Stimulated activated CD8-positive, alpha-beta memory T cell treated with anti-CD3 and anti-CD28 coated beads, Interleukin-4, amount 100 ng/mL, for 24 hours (primary cell): Measurements from ENCODE around the gene CTU2.

Experiments used
- DNase-seq: peaks from one replicate; pipeline ENCODE4 v3.0.0-alpha.2; 2020; ENCODE audit warnings: low read depth

The CTU2 gene

DNA sequence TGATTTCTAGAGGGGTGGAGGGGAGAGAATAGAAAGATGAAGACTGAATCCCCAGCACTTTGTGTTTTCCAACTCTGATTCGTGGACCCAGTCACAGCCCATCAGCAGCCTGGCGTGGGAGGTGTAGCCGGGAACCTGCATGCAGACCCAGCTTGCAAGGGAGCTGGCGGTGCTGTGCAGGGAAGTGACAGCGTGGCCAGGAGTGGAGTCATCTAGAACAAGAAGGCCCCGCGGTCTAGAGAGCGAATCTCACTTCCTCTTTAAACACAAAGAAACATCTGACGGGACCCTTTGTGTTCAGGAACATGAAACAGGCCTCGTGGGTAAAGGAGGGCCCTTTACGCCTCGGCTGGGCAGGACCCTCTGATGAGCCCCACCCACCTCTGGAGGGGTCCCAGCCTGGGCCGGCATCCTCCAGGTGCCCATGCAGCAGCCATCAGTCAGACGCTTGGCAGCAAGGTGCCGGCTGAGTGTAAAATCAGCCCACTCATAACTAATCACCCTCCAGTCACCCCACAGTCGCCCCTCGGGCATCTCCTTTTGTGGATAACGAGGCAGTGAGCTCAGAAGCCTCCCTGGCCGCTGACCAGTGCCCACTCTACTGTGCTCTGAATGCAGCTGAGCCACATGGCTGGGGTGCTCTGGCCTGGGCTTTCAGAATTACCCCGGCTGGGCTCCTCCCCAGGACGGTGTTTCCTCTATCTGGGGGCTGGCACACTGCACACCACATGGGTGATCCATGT, 24.4 kb upstream of the CTU2 start:
- no peak for DNase-seq

DNA sequence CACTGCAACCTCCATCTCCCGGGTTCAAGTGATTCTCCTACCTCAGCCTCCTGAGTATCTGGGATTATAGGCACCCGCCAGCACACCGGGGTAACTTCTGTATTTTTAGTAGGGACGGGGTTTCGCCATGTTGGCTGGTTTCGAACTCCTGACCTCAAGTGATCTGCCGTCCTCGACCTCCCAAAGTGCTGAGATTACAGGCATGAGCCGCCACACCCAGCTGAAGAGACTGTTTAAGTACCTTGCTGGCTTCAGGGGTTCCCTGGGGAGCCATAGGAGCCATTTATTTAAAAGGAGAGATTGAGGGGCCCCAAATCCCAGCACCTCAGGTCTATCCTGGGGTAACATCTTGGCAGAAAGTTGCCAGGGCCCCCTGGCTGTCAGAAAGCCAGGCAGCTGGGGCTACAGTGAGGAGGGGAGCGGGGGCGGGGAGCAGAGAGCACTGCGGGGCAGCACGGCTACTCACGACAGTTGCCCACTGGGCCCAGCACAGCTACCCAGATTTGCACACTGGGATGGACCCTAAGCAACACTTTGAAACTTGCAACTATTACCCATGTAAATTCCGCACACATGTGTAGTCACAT, 21.6 kb upstream of the CTU2 start:
- no peak for DNase-seq

DNA sequence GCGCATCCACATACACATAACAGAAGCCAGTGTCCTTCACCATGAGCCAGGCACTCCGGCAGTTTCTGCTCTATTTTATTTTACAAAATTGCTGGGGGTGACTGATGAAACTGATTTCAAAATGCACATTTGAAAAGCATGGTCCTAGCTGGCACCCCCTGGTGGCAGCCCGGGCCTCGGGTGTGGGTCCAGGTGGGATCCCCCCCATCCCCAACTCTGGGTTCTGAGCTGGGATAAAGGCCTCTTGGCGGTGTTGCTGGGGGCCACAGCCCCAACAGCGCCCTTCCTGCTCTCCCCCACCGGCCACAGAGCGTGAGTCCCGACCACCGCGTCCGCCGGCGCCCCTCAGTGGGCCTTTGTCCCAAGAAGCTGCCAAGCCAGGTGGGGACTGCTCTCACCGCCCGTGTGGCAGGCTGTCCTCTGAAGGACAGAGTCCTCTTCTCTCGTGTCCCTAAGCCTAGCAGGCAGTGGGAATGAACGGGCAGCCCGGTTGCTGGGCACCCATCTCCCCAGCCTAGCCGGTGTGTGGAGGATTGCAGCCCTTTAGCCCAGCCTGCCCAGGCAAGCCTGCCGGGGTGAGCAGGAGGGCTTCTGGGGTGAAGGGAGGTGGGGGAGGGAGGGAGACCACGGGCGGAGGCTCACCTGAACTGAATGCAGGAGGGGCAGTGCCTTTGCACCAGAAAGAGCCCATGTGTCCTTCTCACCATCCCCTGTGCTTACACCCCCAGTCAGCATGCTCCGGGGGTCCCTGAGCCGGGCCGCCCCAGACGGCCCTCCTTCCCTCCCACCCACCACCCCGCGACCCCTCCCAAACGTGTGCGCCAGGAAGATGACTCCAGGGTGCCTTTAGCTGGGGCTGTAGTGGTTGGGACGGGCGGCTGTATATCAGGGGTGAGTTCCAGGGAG, 20.9 kb upstream of the CTU2 start:
- no peak for DNase-seq

DNA sequence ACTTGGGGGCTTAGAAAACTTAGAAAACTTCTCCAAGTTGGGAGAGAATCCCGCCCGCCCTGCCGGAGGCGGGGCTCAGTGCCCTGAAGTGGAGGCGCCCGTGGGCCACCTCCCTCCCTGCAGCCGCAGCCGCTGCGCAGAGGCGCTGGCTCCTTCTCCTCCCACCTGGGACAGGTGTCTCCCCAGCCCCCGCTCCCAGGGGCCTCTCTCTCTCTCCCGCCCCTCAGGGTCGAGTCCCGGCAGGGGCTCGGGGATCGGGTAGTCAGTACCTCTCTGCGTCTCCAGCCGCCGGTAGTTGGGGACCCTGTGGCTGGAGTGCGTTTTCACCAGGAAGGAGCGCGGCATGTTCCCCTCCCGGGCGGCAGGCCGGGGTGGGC, 20.3 kb upstream of the CTU2 start:
- no peak for DNase-seq

DNA sequence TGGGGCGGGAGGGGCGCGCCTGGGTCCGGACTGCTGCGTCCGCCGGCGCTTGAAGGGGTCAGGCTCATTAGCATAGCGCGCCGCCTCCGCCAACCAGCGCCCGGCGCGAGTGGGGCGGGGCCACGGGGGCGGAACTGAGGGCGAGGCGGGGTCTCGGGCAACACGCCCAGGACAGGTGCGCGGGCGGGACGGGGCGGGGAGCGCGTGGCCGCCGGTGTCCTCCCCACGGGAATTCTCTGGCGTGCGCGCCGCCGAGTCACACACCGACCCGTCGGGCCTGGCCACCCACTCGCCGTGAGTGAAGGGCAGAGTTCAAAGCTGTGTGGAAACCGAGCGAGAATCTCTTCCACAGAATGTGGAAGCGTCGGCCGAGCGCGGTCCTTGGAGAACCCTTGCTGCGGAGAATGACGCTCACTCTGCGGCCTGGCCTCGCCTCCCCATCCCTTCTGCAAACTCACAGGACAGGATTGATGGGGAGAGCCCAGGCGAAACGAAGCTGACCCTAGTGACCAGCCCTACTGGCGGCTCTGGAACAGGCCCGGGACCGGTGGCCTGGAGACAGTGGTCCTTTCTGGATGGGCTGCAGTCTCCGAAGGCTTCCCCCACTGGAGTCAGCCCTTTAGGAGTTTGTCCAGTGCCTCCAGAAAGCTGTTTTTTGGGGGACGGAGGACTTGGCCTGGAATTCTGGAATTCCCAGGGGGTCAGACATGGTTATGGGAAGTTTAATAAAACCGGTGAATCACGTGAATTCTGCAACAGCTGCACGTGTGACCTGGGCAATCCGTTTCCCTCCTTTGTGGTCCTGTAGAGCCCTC, 19.7 kb upstream of the CTU2 start, which contains the start of gene SNAI3:
SNAI3 (minus strand) TSS at position 69 of the 815 bp plus-strand sequence. CDS start 101 bp downstream, outside the sequence.
- DNase-seq = peak; percentile 80

DNA sequence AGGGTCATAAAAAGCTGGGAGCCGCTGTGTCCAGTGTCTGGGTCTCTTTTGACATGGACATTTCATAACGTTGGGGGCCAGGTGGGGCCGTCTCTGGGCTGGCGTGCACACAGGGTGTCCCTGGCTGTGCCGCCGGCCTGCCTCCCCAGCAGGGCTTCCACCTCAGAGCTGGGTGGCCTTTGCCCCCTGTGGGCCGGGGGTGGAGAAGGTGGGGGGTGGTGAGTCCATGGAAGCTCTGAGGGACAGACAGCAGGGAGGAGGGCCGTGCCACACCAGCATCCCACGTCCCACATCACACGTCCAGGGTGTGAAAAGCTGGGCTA, 19.1 kb upstream of the CTU2 start:
- no peak for DNase-seq

DNA sequence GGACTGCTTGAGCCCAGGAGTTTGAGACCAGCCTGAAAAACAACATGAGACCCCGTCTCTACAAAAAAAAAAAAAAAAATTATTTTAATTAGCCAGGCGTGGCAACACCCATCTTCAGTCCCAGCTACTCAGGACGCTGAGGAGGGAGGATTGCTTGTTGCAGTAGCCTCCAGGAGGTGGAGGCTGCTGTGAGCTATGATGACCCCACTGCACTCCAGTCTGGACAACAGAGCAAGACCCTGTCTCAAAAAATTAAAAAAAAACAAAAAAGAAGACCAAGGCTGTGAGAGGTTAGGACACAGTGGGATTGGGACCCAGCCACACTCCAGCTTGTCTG, 18.7 kb upstream of the CTU2 start:
- no peak for DNase-seq

DNA sequence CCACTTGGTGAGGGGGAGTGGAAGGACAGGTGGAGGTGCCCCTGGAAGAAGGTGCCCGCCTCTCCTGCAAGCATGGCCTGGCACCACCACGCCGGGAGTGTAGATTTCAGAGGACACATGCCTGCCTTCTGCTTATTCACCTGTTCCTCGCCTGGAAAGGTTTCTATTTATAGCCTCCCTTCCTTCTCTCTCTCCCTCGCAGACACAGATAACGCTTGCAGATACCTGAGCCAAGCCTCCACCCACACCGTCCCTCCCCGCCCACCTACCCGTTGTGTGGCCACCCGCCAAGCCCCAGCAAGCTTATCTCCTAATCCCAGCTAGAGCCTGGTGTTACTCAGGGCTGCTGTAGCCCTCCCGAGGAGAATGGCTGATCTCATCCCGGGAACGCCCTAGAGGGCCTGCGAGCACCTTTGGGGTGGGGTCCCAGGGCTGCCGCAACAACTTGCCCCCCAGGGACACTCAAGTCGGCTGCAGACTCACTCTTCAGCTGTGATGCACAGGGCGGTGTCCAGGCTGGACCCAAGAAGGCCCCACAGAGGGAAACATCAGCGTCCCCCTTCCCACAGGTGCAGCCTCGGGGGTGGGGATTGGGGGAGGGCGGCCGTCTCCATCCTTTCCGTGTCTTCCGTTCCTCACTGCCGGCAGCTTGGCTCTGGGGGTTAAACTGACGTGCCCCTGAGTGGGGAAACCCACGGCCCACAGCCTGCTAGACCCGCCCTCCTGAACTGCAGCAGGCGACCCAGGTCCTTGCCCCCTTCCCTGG, 18.1 kb upstream of the CTU2 start:
- no peak for DNase-seq

DNA sequence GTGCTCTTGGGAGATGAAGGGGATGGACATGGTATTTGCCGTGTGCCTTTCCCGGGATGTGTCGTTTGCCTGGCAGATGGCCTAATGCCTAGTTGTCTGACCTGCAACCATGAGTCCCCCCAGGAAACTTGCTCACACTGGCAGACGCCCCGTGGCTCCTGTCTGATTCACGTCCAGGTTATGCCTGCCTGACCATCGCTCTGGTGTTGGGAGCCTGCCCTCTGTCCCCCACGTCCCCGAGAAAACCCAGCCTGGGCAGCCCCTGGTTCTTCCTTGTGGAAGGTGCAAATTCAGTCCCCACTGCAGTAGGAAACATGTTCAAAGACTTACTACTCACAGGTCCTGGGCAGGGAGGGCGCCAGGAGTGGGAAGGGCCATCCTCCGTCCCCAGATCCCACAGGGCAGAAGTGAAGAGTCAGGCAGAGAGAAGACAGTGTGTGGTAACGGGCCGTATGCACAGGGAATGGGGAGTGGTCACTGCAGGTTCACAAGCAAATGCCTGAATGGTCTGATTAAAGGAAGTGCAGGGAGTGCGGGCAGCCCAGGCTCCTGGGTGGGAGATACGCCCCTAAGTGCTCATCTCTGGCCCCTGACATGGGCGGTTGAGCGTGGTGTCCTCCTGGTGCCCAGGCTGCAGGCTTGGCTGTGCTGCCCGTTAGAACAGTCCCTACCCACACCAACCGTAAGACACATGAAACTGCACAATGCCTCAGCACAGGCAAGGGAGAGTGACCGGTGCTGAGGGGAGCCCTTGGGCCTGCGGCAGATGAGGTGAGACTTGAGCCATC, 15.8 kb upstream of the CTU2 start:
- no peak for DNase-seq

DNA sequence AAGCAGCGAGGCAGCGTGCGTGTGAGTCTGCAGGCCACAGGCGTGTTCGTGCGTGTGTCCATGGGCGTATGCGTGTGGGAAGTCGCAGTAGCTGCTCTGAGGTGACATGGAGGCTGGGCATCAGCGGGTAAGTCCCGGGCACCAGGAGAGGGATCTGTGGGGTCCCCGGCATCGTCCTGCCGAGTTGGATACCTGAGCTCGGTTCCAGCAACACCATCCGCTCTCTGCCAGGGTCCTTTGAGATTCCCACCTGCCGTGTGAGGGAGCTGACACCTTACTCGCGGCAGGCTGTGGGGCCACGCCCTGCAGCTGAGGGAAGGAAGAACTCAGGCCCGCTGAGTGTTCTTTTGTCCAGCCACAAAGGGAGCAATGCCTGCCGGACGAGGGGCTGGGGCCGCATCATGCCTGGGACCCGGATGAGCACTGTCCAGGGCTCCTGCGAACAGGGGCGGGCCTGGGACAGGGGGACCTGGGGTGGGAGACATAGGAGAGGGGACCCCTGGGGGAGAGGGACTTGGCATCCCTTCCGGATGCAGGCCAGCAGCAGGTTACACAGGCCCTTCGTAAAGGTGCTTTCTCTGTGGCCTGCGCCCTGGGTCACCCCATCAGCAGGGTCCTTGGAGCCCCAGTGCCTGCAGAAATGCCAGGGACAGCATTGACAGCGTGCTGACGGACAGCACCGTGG, 15.0 kb upstream of the CTU2 start:
- DNase-seq = no peak

DNA sequence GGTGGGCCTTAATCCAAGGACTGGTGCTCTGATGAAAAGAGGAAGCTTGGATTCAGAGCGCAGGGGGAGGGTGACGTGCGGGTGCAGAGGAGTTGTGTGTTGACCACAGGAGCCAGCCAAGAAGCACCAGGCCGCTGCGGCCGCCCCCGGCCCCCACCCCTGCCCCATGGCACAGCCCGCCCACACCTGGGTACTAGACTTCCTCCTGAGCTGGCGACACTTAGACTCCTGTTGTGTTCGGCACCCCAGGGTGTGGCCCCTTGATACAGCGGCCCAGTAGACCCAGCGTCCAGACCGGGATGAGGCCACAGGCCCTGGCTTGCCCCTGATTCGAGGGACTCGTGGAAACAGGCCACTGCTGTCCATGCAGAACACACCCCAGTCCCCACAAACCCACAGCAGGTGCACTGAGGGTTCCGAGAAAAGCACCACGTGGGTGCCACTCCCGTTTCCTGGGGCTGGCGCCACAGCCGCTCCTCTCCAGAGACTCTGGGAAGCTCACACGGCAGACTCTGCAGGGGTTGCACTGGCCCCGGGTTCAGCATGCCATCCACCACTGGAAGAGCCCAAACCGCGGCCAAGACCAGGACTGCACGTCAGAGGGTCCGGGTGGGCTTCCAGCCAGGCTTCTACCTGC, 14.3 kb upstream of the CTU2 start:
- no peak for DNase-seq

DNA sequence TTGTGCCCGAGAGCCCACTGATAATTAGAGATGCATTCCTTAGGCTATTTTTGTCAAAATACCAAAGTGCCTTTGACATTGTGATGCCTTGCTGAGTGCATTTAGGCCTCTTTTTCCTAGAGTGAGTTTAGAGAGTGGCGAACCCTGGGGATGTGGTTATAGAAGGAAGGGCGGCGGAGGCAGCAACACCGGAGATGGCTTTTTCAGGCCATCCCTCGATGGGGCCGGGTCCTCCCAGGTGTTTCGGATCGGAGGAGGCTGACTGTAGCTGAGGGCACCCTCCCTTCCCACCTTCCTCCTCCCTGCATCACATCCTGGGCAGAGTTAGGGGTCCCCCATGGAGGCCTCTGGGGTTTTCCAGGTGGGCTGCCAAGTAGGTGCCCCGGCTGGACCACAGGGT, 13.4 kb upstream of the CTU2 start:
- no peak for DNase-seq

DNA sequence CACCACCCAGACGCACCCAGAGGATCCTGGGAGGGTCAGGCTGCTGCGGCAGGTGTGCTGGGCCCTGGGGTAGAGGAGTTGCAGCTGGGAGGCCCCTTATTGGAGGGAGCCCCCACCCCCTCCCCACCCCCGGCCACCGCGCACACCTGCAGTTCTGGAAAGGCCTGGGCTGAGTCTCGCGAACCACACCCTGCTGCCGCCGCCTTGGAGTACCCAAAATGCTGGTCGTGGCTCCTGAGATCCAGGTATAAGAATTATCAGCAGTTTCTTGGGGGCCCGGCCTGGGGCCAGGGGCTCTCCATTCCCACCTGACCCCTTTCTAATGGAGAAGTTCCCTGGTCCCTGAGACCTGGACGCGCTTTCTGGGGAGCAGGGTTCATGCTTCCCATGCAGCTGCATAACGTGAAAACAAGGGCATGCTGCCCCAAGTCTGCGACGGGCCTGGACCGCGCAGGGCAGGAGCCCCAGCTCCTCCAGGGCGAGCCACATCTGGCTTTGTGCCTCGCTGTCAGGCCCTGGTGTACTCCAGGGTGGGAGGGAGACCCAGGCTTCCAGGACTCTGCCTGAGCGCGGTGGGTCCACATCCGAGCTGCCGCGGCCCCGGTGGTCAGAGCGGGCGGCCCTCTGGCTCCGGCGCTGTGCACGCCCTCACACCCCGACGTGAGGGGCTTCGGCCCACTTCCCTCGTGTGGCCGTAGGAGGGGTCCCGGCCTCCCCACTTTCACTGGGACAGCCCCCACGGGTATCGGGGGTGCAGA, 12.7 kb upstream of the CTU2 start:
- DNase-seq = no peak

DNA sequence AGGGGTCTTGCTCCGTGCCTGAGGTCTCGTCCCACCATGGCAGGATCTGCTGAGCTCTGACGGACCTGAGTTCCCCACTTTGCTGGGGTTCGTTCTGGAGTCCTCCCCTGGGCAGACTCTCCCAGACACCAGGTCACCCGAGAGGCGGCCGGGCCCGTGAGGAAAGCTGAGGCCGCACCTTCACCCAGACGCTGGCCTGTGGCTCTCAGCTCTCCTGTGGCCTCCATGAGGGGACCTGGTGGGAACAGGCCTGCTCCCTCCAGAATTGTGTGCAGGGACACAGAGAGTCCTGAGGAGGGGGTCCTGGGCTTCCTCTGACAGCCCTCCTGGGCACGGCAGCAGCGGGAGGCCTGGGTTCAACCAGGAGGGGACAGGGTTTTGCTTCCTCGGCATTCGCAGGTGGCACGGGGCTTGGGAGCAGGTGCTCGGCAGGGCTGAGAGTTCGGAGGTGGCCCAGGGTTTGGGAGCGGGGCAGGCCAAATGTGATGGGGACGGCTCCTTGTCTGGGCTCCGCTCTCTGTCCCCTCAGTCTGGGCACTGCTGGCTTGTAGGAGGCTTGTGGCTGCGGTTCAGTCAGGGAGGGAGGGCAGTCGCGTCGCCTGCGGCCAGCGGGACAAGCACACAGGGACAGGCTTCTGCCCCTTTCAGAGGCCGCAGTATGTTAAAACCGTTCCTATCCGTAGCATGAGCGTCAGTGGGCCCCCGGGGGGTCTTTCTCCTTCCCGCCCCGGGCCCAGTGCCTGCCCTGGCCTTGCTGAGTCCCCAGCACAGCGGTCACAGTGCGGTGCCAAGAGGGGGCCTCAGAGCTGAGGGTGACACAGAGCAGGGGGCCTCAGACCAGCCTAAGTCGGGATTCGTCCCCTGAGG, 11.8 kb upstream of the CTU2 start:
- no peak for DNase-seq

DNA sequence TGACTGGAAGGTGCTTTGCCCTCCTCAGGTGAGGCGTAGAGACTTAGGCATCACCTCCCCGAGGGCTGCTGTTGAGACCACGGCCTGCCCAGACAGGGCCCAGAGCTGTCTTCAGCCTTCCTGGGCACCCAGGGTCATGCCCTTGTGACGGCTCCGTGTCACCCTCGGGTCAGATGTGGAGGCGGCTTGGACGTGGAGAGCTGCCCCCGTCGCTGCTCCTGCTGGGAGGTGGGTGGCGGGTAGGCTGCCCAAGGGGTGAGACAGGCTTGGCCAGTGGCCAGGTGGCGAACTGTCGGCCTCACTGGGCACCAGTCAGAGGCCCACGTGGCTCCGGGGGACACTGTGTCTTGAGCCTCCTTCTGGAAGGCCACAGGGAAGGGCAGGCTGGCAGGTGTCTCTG, 11.1 kb upstream of the CTU2 start:
- no peak for DNase-seq

DNA sequence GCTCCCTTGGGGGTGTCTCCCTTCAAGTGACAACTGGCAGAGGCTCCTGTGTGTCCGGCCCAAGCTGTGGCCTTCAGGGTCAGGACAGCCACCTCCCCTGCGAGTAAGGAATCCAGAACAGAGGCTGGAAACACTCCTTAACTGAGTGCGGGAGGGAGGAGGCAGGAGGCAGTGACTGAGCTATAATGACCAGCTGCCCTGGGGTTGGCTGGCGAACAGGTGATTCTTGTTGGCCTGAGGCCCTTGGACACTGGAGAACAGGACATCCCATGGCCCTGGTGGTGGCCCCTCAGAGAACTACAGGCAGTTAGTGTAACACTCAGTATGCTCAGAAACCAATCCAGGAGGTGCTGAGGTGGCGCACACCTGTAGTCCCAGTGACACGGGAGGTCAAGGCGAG, 10.6 kb upstream of the CTU2 start:
- no peak for DNase-seq

DNA sequence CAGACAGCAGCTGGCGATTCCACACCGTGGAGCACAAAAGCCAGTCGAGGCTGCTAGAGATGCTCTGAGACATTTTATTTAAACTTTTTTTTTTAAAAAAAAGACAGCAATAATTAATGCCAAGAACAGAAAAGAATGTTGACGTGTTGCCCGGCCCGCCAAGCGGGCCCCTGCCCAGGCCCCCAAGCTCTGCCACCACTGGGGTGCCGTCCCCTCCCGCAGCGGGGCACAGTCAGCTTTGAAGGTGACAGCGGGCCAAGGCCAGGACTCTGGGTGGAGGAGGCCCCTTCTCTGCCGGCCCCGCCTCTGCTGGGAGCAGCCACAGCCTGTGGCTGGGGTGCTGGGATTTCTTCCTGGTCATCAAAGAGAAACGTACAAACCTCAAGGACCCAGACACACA, 9.9 kb upstream of the CTU2 start:
- no peak for DNase-seq
